ENCODE results near the gene CHAF1B.
"Not testable (repeated sequence)": the region's sequence is repeated elsewhere in the genome, so short reads cannot be mapped to it uniquely, and the experiment has no call there.

- TF ChIP-seq MYC (IDR thresholded peaks at IDR 0.05; ENCODE audit: low read depth, low read length); EZH2 (IDR thresholded peaks at IDR 0.05; ENCODE audit: borderline replicate concordance, low read depth, low read length, severe bottlenecking); CTCF (IDR thresholded peaks at IDR 0.05; ENCODE audit: extremely low read depth in 1 of 2, insufficient read depth in 1 of 2, low read depth in 1 of 2, low read length in 2 of 2); MAX (IDR thresholded peaks at IDR 0.05; ENCODE audit: insufficient read depth, insufficient read length); POLR2A (IDR thresholded peaks at IDR 0.05; ENCODE audit: low read depth, low read length); GATA2 (IDR thresholded peaks at IDR 0.05; ENCODE audit: insufficient read depth, insufficient read length, low read depth, low read length); JUN (IDR thresholded peaks at IDR 0.05; ENCODE audit: borderline replicate concordance, insufficient read depth, insufficient read length, low read depth): not testable (repeated sequence)
These were observed 42.6 kb upstream of the CHAF1B start for GRCh38 chr21:36342581-36342980.
